Measurements from ENCODE around the gene KRT33B.

DNA sequence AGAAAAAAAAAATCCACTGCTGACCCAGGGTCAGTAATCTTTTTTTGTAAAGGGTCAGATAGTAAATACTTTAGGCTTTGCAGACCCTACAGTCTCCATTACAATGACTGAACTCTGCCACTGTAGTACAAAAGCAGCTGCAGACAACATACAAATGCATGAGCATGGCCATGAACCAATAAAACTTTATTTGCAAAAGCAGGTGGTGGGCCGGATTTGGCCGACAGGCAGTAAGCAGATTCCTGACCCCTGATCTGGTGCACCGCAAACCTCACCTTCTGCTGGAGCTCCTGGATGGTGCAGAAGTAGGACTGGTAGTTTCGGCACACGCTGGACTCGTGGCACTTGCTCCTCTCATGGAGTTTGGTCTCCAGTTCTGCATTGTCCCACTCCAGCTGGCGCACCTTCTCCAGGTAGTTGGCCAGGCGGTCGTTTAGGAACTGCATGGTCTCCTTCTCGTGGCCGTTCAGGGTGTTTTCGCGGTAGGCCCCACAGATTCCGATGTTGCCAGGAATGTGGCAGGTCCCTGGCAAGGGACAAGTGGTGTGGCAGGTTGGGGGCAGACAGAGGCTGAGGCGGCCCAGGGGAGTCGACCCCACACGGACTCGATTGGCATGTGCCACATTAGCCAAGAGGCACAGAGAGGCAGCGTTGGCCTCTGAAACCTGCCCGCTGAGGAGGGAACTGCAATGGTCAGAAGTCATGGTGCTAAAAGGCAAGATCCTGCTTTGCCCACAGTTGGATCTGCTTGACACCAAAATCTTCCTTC is 41.6 kb upstream of the KRT33B start:
- TF ChIP-seq, protein P1, sequence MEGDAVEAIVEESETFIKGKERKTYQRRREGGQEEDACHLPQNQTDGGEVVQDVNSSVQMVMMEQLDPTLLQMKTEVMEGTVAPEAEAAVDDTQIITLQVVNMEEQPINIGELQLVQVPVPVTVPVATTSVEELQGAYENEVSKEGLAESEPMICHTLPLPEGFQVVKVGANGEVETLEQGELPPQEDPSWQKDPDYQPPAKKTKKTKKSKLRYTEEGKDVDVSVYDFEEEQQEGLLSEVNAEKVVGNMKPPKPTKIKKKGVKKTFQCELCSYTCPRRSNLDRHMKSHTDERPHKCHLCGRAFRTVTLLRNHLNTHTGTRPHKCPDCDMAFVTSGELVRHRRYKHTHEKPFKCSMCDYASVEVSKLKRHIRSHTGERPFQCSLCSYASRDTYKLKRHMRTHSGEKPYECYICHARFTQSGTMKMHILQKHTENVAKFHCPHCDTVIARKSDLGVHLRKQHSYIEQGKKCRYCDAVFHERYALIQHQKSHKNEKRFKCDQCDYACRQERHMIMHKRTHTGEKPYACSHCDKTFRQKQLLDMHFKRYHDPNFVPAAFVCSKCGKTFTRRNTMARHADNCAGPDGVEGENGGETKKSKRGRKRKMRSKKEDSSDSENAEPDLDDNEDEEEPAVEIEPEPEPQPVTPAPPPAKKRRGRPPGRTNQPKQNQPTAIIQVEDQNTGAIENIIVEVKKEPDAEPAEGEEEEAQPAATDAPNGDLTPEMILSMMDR (conservative IDR thresholded peaks at IDR 0.05 in 1 of 2, IDR thresholded peaks at IDR 0.05 in 1 of 2; ENCODE audit: low read depth in 1 of 2, low read length in 2 of 2): no peak
- TF ChIP-seq EZH2 (IDR thresholded peaks at IDR 0.05; ENCODE audit: low read length, missing control alignments): no peak
